H1 (cell line): ENCODE data around the gene MICALL2. TPM values are rescaled to one million over a fixed set of nuclear protein-coding genes. Genes with fewer than 3 reads are reported as not detected.

Experiments
- CTCF ChIA-PET: fragments of 300-600 bp; sonication (Branson Sonifier 250); formaldehyde crosslinking; loops from one replicate; lab custom pipeline; 2021; ENCODE audit not compliant: partially characterized antibody; lab: Charles Lee
- POLR2A ChIA-PET: fragments of 300-600 bp; sonication (Branson Sonifier 250); formaldehyde crosslinking; loops from one replicate; lab custom pipeline; 2021; ENCODE audit warnings: inconsistent platforms; ENCODE audit not compliant: partially characterized antibody; lab: Charles Lee
- DNase-seq, 2 experiments: peaks; one replicate each; pipeline versions ENCODE4 v3.0.0 to v3.0.0-alpha.2; 2010 to 2022; ENCODE audit warnings: low spot score in 2 of 2, low read depth in 1 of 2, mixed read lengths in 1 of 2
- FAIRE-seq: peaks from 2 replicates; lab custom pipeline; 2011; peaks lifted over from hg19 to GRCh38; lab: Jason Lieb, UNC
- H2AFZ ChIP-seq: 2 replicates; pipeline ENCODE4 v1.8.1; 2012; ENCODE audit warnings: low read length, inconsistent platforms
- H2AK5ac ChIP-seq: 2 replicates; pipeline ENCODE4 v1.6.1; 2013; ENCODE audit warnings: low read depth, low read length
- H2BK120ac ChIP-seq: replicated peaks from 2 replicates; pipeline ENCODE3; 2013; ENCODE audit warnings: low read depth, low read length, inconsistent platforms
- H2BK12ac ChIP-seq: 2 replicates; pipeline ENCODE4 v1.6.1; 2013; ENCODE audit warnings: low read depth, low read length
- H2BK15ac ChIP-seq: 2 replicates; pipeline ENCODE4 v1.6.1; 2013; ENCODE audit warnings: low read length
- H2BK20ac ChIP-seq: 2 replicates; pipeline ENCODE4 v1.6.1; 2013; ENCODE audit warnings: low read length
- H2BK5ac ChIP-seq: 2 replicates; pipeline ENCODE4 v1.6.1; 2013; ENCODE audit warnings: low read depth, low read length
- H3K14ac ChIP-seq: 2 replicates; pipeline ENCODE4 v1.6.1; 2013; ENCODE audit warnings: inconsistent platforms; ENCODE audit not compliant: insufficient read length
- H3K18ac ChIP-seq: 2 replicates; pipeline ENCODE4 v1.6.1; 2013; ENCODE audit warnings: low read length; ENCODE audit errors: extremely low read depth
- H3K23ac ChIP-seq: 2 replicates; pipeline ENCODE4 v1.6.1; 2013; ENCODE audit warnings: inconsistent platforms; ENCODE audit not compliant: insufficient read length
- H3K23me2 ChIP-seq: 2 replicates; pipeline ENCODE4 v1.6.1; 2013; ENCODE audit warnings: low read depth, low read length
- H3K27ac ChIP-seq: 2 replicates; pipeline ENCODE4 v1.6.1; 2011; ENCODE audit warnings: low read depth, low read length, inconsistent platforms
- H3K27me3 ChIP-seq, 4 experiments: replicated peaks in 1 of 4; 1 replicate in 1 of 4; 2 replicates in 3 of 4; pipeline versions ENCODE4 v1.6.1 to v1.8.1; 2011 to 2013; ENCODE audit warnings: low read length in 3 of 4, mild to moderate bottlenecking in 3 of 4, inconsistent platforms in 2 of 4, mixed read lengths in 2 of 4, moderate library complexity in 1 of 4; ENCODE audit not compliant: control insufficient read depth in 3 of 4, insufficient read depth in 3 of 4; ENCODE audit errors: extremely low read depth in 1 of 4
- H3K36me3 ChIP-seq, 4 experiments: 2 replicates each; pipeline versions ENCODE4 v1.6.1 to v1.8.1; 2011 to 2013; ENCODE audit warnings: mild to moderate bottlenecking in 4 of 4, low read length in 3 of 4, moderate library complexity in 2 of 4, control low read depth in 1 of 4, inconsistent platforms in 1 of 4; ENCODE audit not compliant: insufficient read depth in 4 of 4, control insufficient read depth in 2 of 4
- H3K4ac ChIP-seq: replicated peaks from 2 replicates; pipeline ENCODE3; 2013; ENCODE audit warnings: low read length, low read depth, mixed read lengths, inconsistent platforms; ENCODE audit not compliant: insufficient read length
- H3K4me1 ChIP-seq, 4 experiments: replicated peaks in 1 of 4; 1 replicate in 1 of 4; 2 replicates in 3 of 4; pipeline versions ENCODE4 v1.6.1 to v1.8.1; 2011 to 2013; ENCODE audit warnings: low read length in 3 of 4, inconsistent platforms in 2 of 4, mixed read lengths in 1 of 4; ENCODE audit not compliant: insufficient read depth in 4 of 4, control insufficient read depth in 3 of 4
- H3K4me2 ChIP-seq, 2 experiments: 2 replicates each; pipeline versions ENCODE4 v1.6.1 to v1.8.1; 2011 to 2013; ENCODE audit warnings: low read depth in 2 of 2, low read length in 2 of 2, control low read depth in 1 of 2, inconsistent platforms in 1 of 2, mild to moderate bottlenecking in 1 of 2; ENCODE audit not compliant: insufficient read depth in 1 of 2
- H3K4me3 ChIP-seq, 4 experiments: fragments of 200-600, 300-600 bp in 1 of 4; sonication (generic), shearing (Covaris generic), sonication (Bioruptor Twin) in 1 of 4; 2 replicates each; pipeline versions ENCODE4 v1.5.1 to v1.8.1; 2011 to 2016; ENCODE audit warnings: low read length in 4 of 4, low read depth in 3 of 4, control low read depth in 2 of 4, inconsistent platforms in 2 of 4, mild to moderate bottlenecking in 2 of 4, mixed read lengths in 1 of 4, moderate library complexity in 1 of 4; ENCODE audit not compliant: insufficient read depth in 2 of 4; ENCODE audit errors: extremely low read depth in 1 of 4
- H3K56ac ChIP-seq: replicated peaks from 2 replicates; pipeline ENCODE3; 2013; ENCODE audit warnings: low read depth, mild to moderate bottlenecking, mixed read lengths, low read length, inconsistent platforms; ENCODE audit not compliant: insufficient read length
- H3K79me1 ChIP-seq: 2 replicates; pipeline ENCODE4 v1.6.1; 2013; ENCODE audit warnings: low read depth, low read length, control low read depth
- H3K79me2 ChIP-seq, 2 experiments: 2 replicates each; pipeline versions ENCODE4 v1.6.1 to v1.8.1; 2012 to 2013; ENCODE audit warnings: low read length in 2 of 2, mild to moderate bottlenecking in 2 of 2, inconsistent platforms in 1 of 2; ENCODE audit not compliant: insufficient read depth in 2 of 2, control insufficient read depth in 1 of 2
- H3K9ac ChIP-seq, 4 experiments: replicated peaks in 1 of 4; 1 replicate in 1 of 4; 2 replicates in 3 of 4; pipeline versions ENCODE4 v1.6.1 to v1.8.1; 2011 to 2013; ENCODE audit warnings: low read depth in 3 of 4, low read length in 3 of 4, control low read depth in 2 of 4, mild to moderate bottlenecking in 2 of 4, moderate library complexity in 2 of 4, inconsistent platforms in 1 of 4; ENCODE audit errors: extremely low read depth in 1 of 4
- H3K9me3 ChIP-seq, 2 experiments: 2 replicates each; pipeline versions ENCODE4 v1.6.1 to v1.8.1; 2012 to 2013; ENCODE audit warnings: mild to moderate bottlenecking in 2 of 2, moderate library complexity in 2 of 2, control low read depth in 1 of 2, inconsistent platforms in 1 of 2, low read depth in 1 of 2, low read length in 1 of 2, mixed read lengths in 1 of 2; ENCODE audit not compliant: insufficient read depth in 2 of 2
- H4K20me1 ChIP-seq, 2 experiments: replicated peaks in 1 of 2; 2 replicates each; pipeline versions ENCODE3 to v1.8.1; 2011 to 2013; ENCODE audit warnings: inconsistent platforms in 2 of 2, low read length in 2 of 2, mild to moderate bottlenecking in 1 of 2; ENCODE audit not compliant: insufficient read depth in 2 of 2, control insufficient read depth in 1 of 2
- H4K5ac ChIP-seq: 2 replicates; pipeline ENCODE4 v1.6.1; 2013; ENCODE audit warnings: low read length, low read depth, mixed read lengths, inconsistent platforms; ENCODE audit not compliant: insufficient read length
- H4K8ac ChIP-seq: 2 replicates; pipeline ENCODE4 v1.8.0; 2013; ENCODE audit warnings: mild to moderate bottlenecking, moderate library complexity, low read length, inconsistent platforms; ENCODE audit not compliant: insufficient read depth; ENCODE audit errors: extremely low read depth
- H4K91ac ChIP-seq: replicated peaks from 2 replicates; pipeline ENCODE3; 2013; ENCODE audit warnings: low read length, mixed read lengths, inconsistent platforms; ENCODE audit not compliant: insufficient read length
- BCL11A ChIP-seq, 2 experiments: IDR thresholded peaks; one replicate each; pipeline ENCODE4 v1.6.1; 2011; ENCODE audit warnings: low read depth in 2 of 2, low read length in 2 of 2, mild to moderate bottlenecking in 2 of 2
- CEBPB ChIP-seq: IDR thresholded peaks from 2 replicates; pipeline ENCODE4 v1.6.1; 2012; ENCODE audit warnings: low read depth, low read length
- GABPA ChIP-seq: IDR thresholded peaks from 2 replicates; pipeline ENCODE4 v1.6.1; 2011; ENCODE audit warnings: mild to moderate bottlenecking, low read length, moderate library complexity, borderline replicate concordance; ENCODE audit not compliant: insufficient read depth
- KDM1A ChIP-seq: fragments of 200-600, 300-600 bp; sonication (generic); IDR thresholded peaks from 2 replicates; pipeline ENCODE4 v1.7.1; 2016; ENCODE audit warnings: mild to moderate bottlenecking, low read length, borderline replicate concordance
- MAX ChIP-seq: IDR thresholded peaks from 2 replicates; pipeline ENCODE4 v1.6.1; 2012; ENCODE audit warnings: inconsistent platforms
- RBBP5 ChIP-seq: IDR thresholded peaks from 2 replicates; pipeline ENCODE4 v1.7.1; 2012; ENCODE audit warnings: low read depth, mild to moderate bottlenecking, inconsistent platforms, low read length, moderate library complexity, borderline replicate concordance
- RFX5 ChIP-seq: IDR thresholded peaks from 2 replicates; pipeline ENCODE4 v1.6.1; 2011; ENCODE audit warnings: low read depth, low read length, improper control_type of control experiment, borderline replicate concordance
- WGBS, 2 experiments: shearing (Covaris generic) in 1 of 2; methylation state at CpG; one replicate each; pipeline versions ENCODE4 v1.1.6 to v1.1.7; 2013 to 2015; ENCODE audit warnings: low lambda C conversion rate in 2 of 2, mixed read lengths in 2 of 2, inconsistent platforms in 1 of 2, low coverage in 1 of 2, missing lambda C conversion rate in 1 of 2; ENCODE audit not compliant: insufficient replicate concordance in 2 of 2, insufficient coverage in 1 of 2, insufficient read length in 1 of 2; ENCODE audit errors: extremely low coverage in 1 of 2, missing lambda C conversion rate in 1 of 2; 5-methylcytosine and 5-hydroxymethylcytosine counted together
- polyA plus RNA-seq, 7 experiments: library from polyadenylated mRNA; depleted of rRNA in 3 of 7; stranded (reverse) in 5 of 7; unstranded in 2 of 7; fragments of >200 nt in 5 of 7; fragments of 200-250 nt in 2 of 7; gene quantifications; 1 replicate in 5 of 7; 2 replicates in 1 of 7; 4 replicates in 1 of 7; pipeline versions ENCODE4 v1.2.1 to v1.2.3, GENCODE V29; 2011 to 2013; ENCODE audit warnings: missing spikeins in 2 of 7, mixed read lengths in 2 of 7
- total RNA-seq: library from RNA; stranded (reverse); fragmentation: NEBNext Ultra II Directional; extraction: Animal tissue kit (Norgen Biotek cat#: 25700); gene quantifications from 2 replicates; pipeline ENCODE4 v1.2.1, GENCODE V29; 2021
- TF ChIP-seq, protein P1 (sequence below): IDR thresholded peaks from 2 replicates; pipeline ENCODE4 v1.6.1; 2011; ENCODE audit warnings: low read length, improper control_type of control experiment

The MICALL2 gene
- total and polyA plus RNA-seq, 2 of the 8 experiments (the other 6 are each of a cell fraction or from before 2014, with no cell fraction given) = 5.3 to 8.5 TPM

DNA sequence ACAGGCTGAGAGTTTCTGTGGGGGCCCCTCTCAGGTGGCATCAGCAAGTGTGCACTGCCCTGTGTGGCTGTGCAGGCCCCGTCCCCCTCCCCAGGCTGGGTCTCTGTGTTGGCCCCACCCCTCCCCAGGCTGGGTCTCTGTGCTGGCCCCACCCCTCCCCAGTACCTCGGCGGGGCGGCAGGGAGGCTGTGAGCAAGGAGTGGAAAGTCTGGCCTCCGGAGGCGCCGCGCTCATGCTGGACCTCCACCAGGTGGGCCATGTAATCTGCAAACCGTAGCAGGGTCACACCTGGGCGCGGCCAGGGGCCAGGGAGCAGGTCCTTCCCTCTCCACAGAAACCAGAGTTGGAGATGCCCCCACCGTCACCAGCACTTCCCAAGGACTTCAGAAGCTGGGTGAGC lies 21.4 kb upstream of the MICALL2 start:
- DNase-seq (no peak), FAIRE-seq (no peak)
- no peaks in the 10 kb centered on the region for H3K27me3 ChIP-seq
- H3K4me1 ChIP-seq = no peaks in the 10 kb centered on the region
- no peak for TF ChIP-seq GABPA
- TF ChIP-seq KDM1A = no peak
- no peak for TF ChIP-seq RFX5
- TF ChIP-seq BCL11A (IDR thresholded peaks at IDR 0.05; ENCODE audit: low read depth in 2 of 2, low read length in 2 of 2) = no peak
- no peak for TF ChIP-seq CEBPB
- no peak for TF ChIP-seq MAX
- TF ChIP-seq, protein P1, sequence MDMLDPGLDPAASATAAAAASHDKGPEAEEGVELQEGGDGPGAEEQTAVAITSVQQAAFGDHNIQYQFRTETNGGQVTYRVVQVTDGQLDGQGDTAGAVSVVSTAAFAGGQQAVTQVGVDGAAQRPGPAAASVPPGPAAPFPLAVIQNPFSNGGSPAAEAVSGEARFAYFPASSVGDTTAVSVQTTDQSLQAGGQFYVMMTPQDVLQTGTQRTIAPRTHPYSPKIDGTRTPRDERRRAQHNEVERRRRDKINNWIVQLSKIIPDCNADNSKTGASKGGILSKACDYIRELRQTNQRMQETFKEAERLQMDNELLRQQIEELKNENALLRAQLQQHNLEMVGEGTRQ = no peak
- no peak for TF ChIP-seq RBBP5
- no peak overlapping the region for H2BK120ac ChIP-seq
- 84% methylated on average over 10 of the region's 12 CpGs; no CpG with 5 or more reads in 1 of the 2 experiments for WGBS, 2 experiments
- no peak overlapping the region for H3K27ac ChIP-seq
- H2AFZ ChIP-seq = no peak overlapping the region
- no peak overlapping the region for H3K14ac ChIP-seq
- H2BK15ac ChIP-seq = no peak overlapping the region
- no peak overlapping the region for H4K5ac ChIP-seq
- no peak overlapping the region for H2BK20ac ChIP-seq
- no peak overlapping the region for H4K91ac ChIP-seq
- H3K79me2 ChIP-seq = no peaks in the 10 kb centered on the region
- no peaks in the 10 kb centered on the region for H3K9me3 ChIP-seq
- H2BK12ac ChIP-seq = no peak overlapping the region
- H3K9ac ChIP-seq = no peak overlapping the region
- H4K20me1 ChIP-seq = peaks cover 0 to 15% of the 10 kb centered on the region in 2 experiments
- H4K8ac ChIP-seq = no peak overlapping the region
- no peak overlapping the region for H3K23ac ChIP-seq
- H3K4me3 ChIP-seq = no peak overlapping the region
- no peak overlapping the region for H2BK5ac ChIP-seq
- H3K56ac ChIP-seq = no peak overlapping the region
- H3K23me2 ChIP-seq = no peaks in the 10 kb centered on the region
- H3K4ac ChIP-seq = no peak overlapping the region
- ChIA-PET CTCF (interaction anchor here (0.6 kb wide), 1 partner anchor 1068 kb away, joined by 3 read pairs; no protein-coding TSS in a partner anchor), POLR2A (interaction anchor here (0.7 to 7.4 kb wide), 7 partner anchors 9 to 48 kb away, joined by 3 to 43 read pairs (median 3); no protein-coding TSS in a partner anchor)
- H3K36me3 ChIP-seq = peaks cover 18 to 80% (median 38%) of the 10 kb centered on the region in 4 experiments; a peak in 7 of 8 replicates
- no peak overlapping the region for H2AK5ac ChIP-seq
- no peak overlapping the region for H3K18ac ChIP-seq
- no peak overlapping the region for H3K4me2 ChIP-seq
- H3K79me1 ChIP-seq = no peaks in the 10 kb centered on the region; the same call in 1 of the 2 replicates
